Measurements from ENCODE around the gene EP300. TPM values are rescaled to one million over a fixed set of nuclear protein-coding genes. Genes with fewer than 3 reads are reported as not detected.
"Not testable (repeated sequence)": the region's sequence is repeated elsewhere in the genome, so short reads cannot be mapped to it uniquely, and the experiment has no call there.

Gene EP300
- total RNA-seq, 1 donor from 2014 or later: 30.0 TPM

DNA sequence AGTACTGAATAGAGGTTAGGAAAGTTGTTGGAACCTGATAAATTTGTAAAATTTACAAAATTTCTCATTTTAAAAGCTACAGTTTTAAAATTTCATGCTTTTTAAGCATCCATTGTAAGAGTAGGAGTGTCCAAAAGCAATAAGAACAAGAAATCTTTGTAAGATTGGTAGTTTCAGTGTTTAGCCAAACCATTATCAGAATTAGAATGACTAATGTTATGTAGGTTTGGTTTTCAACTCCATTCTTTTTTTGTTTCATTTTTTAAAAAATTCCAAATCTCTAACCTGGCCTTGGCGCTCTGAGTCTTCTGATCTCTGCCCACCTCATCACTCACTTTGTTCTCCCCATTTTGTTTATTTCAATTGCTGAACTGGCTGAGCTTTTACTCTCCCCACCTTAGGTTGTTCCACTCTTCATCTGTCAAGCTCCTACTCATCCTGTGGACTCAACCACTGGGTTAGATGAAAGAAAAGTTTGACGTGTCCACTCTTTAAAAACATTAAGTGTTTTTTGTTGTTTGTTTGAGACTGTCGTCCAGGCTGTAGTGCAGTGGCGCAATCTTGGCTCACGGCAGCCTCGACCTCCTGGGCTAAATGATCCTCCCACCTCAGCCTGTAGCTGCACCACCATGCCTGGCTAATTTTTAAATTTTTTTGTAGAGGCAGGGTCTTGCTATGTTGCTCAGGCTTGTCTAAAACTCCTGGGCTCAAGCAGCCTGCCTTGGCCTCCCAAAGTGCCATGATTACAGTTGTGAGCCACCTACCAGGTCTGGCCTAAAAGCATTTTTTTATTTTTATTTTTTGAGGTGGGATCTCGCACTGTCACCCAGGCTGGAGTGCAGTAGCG, 14.0 kb downstream of the EP300 start:
- DNase-seq (ENCODE audit: low read depth): no peak
- H3K4me3 ChIP-seq (ENCODE audit: low read depth, low read length): no peak overlapping the region
- TF ChIP-seq, protein P1, sequence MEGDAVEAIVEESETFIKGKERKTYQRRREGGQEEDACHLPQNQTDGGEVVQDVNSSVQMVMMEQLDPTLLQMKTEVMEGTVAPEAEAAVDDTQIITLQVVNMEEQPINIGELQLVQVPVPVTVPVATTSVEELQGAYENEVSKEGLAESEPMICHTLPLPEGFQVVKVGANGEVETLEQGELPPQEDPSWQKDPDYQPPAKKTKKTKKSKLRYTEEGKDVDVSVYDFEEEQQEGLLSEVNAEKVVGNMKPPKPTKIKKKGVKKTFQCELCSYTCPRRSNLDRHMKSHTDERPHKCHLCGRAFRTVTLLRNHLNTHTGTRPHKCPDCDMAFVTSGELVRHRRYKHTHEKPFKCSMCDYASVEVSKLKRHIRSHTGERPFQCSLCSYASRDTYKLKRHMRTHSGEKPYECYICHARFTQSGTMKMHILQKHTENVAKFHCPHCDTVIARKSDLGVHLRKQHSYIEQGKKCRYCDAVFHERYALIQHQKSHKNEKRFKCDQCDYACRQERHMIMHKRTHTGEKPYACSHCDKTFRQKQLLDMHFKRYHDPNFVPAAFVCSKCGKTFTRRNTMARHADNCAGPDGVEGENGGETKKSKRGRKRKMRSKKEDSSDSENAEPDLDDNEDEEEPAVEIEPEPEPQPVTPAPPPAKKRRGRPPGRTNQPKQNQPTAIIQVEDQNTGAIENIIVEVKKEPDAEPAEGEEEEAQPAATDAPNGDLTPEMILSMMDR (conservative IDR thresholded peaks at IDR 0.05; ENCODE audit: low read depth, low read length): no peak

DNA sequence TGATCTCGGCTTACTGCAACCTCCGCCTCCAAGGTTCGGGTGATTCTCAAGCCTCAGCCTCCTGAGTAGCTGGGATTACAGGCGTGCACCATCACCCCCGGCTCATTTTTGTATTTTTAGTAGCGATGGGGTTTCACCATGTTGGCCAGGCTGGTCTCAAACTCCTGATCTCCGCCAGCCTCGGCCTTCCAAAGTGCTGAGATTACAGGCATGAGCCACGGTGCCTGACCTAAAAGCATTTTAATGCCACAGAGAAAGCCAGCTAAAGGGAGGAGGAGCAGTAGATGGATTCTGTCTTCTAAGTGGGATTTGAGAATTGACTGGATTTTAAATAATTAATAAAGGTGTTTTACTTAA, 14.6 kb downstream of the EP300 start:
- H3K4me3 ChIP-seq (ENCODE audit: low read depth, low read length); DNase-seq (ENCODE audit: low read depth): not testable (repeated sequence)

DNA sequence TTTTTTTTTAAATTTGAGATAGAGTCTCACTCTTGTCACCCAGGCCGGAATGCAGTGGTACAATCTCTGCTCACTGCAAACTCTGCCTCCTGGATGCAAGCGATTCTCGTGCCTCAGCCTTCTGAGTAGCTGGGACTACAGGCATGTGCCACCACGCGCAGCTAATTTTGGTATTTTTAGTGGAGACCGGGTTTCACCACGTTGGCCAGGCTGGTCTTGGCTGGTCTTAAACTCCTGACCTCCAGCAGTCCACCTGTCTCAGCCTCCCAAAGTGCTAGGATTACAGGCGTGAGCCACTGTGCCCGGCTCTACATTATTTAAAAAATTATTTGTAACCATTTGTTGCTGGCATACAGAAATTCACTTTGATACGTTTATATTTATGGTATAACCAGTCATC, 18.6 kb downstream of the EP300 start:
- no peak for DNase-seq (ENCODE audit: low read depth)
- TF ChIP-seq, protein P1 (conservative IDR thresholded peaks at IDR 0.05; ENCODE audit: low read depth, low read length): no peak
- H3K4me3 ChIP-seq (ENCODE audit: low read depth, low read length): no peak overlapping the region

DNA sequence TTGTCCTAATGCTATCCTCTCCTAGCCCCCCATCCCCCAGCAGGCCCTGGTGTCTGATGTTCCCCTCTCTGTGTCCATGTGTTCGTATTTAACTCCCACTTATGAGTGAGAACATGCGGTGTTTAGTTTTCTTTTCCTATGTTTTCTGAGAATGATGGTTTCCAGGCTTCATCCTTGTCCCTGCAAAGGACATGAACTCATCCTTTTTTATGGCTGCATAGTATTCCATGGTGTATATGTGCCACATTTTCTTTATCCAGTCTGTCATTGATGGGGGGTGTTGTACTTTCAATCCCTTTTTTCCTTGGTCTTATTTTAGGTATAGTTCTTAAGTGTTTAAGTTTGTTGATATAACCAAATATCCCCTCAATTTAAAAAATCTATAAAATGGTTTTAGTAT, 23.9 kb downstream of the EP300 start:
- no peak for DNase-seq (ENCODE audit: low read depth)
- H3K4me3 ChIP-seq (ENCODE audit: low read depth, low read length): no peak overlapping the region
- TF ChIP-seq, protein P1 (conservative IDR thresholded peaks at IDR 0.05; ENCODE audit: low read depth, low read length): no peak

DNA sequence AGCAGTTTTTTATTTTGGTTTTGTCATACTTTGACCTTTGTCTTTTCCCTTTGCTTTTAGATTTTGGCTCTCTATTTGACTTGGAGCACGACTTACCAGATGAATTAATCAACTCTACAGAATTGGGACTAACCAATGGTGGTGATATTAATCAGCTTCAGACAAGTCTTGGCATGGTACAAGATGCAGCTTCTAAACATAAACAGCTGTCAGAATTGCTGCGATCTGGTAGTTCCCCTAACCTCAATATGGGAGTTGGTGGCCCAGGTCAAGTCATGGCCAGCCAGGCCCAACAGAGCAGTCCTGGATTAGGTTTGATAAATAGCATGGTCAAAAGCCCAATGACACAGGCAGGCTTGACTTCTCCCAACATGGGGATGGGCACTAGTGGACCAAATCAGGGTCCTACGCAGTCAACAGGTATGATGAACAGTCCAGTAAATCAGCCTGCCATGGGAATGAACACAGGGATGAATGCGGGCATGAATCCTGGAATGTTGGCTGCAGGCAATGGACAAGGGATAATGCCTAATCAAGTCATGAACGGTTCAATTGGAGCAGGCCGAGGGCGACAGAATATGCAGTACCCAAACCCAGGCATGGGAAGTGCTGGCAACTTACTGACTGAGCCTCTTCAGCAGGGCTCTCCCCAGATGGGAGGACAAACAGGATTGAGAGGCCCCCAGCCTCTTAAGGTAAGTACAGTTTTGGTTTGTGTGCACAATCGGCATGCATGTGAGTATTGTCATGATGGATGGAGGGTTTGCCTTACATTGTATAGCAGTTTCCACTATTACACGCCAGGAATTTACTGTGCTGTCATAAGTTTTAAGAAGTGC, 25.0 kb downstream of the EP300 start:
- no peak for DNase-seq (ENCODE audit: low read depth)
- TF ChIP-seq, protein P1 (conservative IDR thresholded peaks at IDR 0.05; ENCODE audit: low read depth, low read length): no peak
- no peak overlapping the region for H3K4me3 ChIP-seq (ENCODE audit: low read depth, low read length)

DNA sequence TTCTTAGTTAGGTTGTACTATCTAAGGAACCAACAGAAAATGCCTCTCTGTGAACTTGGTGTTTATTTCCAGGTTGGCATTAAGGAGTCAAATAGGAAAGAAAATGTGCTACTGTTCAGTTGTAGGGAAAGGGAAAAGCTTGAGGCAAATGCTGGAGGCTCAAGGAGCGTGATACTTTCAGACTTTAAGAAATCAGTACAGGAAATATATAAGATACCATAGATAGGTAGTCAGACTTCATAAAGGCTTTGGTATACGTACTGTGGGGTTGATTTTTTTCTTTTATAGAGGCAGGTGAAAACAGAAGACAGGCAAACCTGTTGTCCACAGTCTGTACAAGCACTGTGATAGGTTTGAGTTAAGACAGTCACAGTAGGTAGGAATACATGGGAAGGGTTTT, 30.8 kb downstream of the EP300 start:
- TF ChIP-seq, protein P1 (conservative IDR thresholded peaks at IDR 0.05; ENCODE audit: low read depth, low read length): no peak
- H3K4me3 ChIP-seq (ENCODE audit: low read depth, low read length): no peak overlapping the region
- DNase-seq (ENCODE audit: low read depth): no peak

DNA sequence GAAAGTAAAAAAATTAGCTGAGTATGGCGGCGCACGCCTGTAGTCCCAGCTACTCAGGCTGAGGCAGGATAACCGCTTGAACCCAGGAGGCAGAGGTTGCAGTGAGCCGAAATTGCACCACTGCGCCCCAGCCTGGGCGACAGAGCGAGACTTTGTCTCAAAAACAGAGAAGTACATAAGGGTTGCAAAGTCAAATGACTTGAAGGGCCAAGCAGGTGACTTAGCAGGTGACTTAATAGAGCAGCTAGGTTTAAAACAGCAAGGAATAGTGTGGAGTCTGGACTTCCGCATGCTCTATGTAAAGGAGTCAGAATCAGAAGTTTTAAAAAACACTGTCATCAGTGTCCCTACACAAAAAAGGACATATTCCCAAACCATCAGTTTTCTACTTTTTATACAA, 31.7 kb downstream of the EP300 start:
- TF ChIP-seq, protein P1 (conservative IDR thresholded peaks at IDR 0.05; ENCODE audit: low read depth, low read length): no peak
- no peak overlapping the region for H3K4me3 ChIP-seq (ENCODE audit: low read depth, low read length)
- DNase-seq (ENCODE audit: low read depth): no peak
